Spinal cord (tissue), 10 donors: Measurements from ENCODE around the gene SHISA9. TPM values are rescaled to one million over a fixed set of nuclear protein-coding genes. Genes with fewer than 3 reads are reported as not detected.
A peak's percentile ranks its signal among the peaks of the same experiment; 100 is the strongest.
"Not testable (repeated sequence)": the region's sequence is repeated elsewhere in the genome, so short reads cannot be mapped to it uniquely, and the experiment has no call there.

ENCODE experiments used
- DNase-seq, 6 donors: peaks; one replicate each; pipeline versions ENCODE4 v3.0.0 to v3.0.0-alpha.2; 2013 to 2015; ENCODE audit warnings: low spot score in 6 of 6, low read depth in 4 of 6
- H3K27ac ChIP-seq: one replicate; pipeline ENCODE4 v1.5.1; 2013; ENCODE audit warnings: low read depth, low read length, control low read depth
- H3K27me3 ChIP-seq: one replicate; pipeline ENCODE4 v1.6.1; 2013; ENCODE audit warnings: low read length; ENCODE audit not compliant: control insufficient read depth, insufficient read depth
- H3K36me3 ChIP-seq: one replicate; pipeline ENCODE4 v1.6.1; 2013; ENCODE audit warnings: low read length; ENCODE audit not compliant: control insufficient read depth, insufficient read depth
- H3K4me1 ChIP-seq: one replicate; pipeline ENCODE4 v1.6.1; 2013; ENCODE audit warnings: low read length; ENCODE audit not compliant: control insufficient read depth, insufficient read depth
- H3K4me3 ChIP-seq: one replicate; pipeline ENCODE4 v1.5.1; 2013; ENCODE audit warnings: low read depth, low read length, control low read depth
- H3K9me3 ChIP-seq: one replicate; pipeline ENCODE4 v1.6.1; 2013; ENCODE audit warnings: low read length; ENCODE audit not compliant: control insufficient read depth, insufficient read depth
- WGBS: methylation state at CpG from one replicate; pipeline ENCODE4 v1.1.5; 2013; ENCODE audit warnings: missing lambda C conversion rate; ENCODE audit not compliant: insufficient coverage; 5-methylcytosine and 5-hydroxymethylcytosine counted together
- long read RNA-seq, 4 donors: transcript quantifications; one replicate each; lab custom pipeline, GENCODE V29; 2026
- polyA plus RNA-seq, 2 donors: library from polyadenylated mRNA; unstranded; fragments of 120-200 nt; gene quantifications; one replicate each; pipeline ENCODE4 v1.2.1, GENCODE V29; 2013; ENCODE audit not compliant: insufficient read length in 2 of 2
- total RNA-seq, 2 donors: library from RNA; depleted of rRNA in 1 of 2; stranded (reverse); fragments of 120-200 nt in 1 of 2; fragments of >200 nt in 1 of 2; gene quantifications; one replicate each; pipeline versions ENCODE4 v1.2.3 to v1.2.4, GENCODE V29; 2013 to 2014
- donor health status: healthy.

SHISA9 gene
- total RNA-seq (1 to 10 TPM; 6.2 to 9.5 TPM), polyA plus RNA-seq (10 to 100 TPM; 20.0 to 23.3 TPM)
- long read RNA-seq, donor 1, full-length matches to known transcripts, result 8 of 8 reads
- long read RNA-seq, donor 1, partial matches to known transcripts, result 0 of 8 reads
- long read RNA-seq, donor 1, other reads (novel, unspliced or antisense), result 0 of 8 reads
- long read RNA-seq, donor 2, partial matches to known transcripts, result 0 of 1 reads
- long read RNA-seq, donor 2, other reads (novel, unspliced or antisense), result 0 of 1 reads
- long read RNA-seq, donor 3, full-length matches to known transcripts, result 6 of 6 reads
- long read RNA-seq, donor 3, partial matches to known transcripts, result 0 of 6 reads
- long read RNA-seq, donor 3, other reads (novel, unspliced or antisense), result 0 of 6 reads
- long read RNA-seq, donor 4, result 0 reads

DNA sequence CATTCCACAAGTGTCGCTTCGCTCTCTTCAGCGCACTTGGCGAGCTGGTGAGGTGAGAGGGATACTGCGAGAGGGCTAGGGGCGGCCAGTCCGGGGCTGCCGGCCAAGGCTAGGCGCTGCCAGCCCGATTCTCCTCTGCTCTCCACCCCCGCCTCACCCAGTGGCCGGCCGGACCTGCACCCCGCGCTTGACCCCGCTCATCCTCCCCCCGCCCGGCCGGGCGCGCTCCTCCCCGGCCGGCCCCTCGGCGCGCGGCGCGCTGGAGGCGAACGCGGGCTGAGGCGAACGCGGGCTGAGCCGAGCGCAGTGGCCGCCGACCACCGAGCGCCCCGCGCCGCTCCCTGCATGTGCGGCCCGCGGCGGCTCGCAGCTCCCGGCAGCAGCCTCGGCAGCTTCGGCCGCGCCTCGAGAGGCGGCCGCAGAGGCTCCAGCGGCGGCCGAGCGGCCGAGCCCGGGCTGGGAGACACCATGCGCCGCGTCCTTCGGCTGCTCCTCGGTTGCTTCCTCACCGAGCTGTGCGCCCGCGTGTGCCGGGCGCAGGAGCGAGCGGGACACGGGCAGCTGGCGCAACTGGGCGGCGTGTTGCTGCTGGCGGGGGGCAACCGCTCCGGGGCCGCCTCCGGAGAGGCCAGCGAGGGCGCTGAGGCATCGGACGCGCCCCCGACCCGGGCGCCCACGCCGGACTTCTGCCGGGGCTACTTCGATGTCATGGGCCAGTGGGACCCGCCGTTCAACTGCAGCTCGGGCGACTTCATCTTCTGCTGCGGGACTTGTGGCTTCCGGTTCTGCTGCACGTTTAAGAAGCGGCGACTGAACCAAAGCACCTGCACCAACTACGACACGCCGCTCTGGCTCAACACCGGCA is at the start of gene SHISA9:
Gene SHISA9, plus strand, starts transcription at position 2 of the 865 bp plus-strand sequence.
- under 1% methylated on average over 106 of the region's 110 CpGs for WGBS
- peak in 2 of 6 donors; percentile 51 to 60 for DNase-seq
- Histone ChIP-seq H3K9me3 (no peaks in the 10 kb centered on the region), H3K4me3 (peak within 1 kb of the TSS; percentile 59), H3K4me1 (peaks cover 35% of the 10 kb centered on the region), H3K27me3 (peaks cover 29% of the 10 kb centered on the region), H3K27ac (peak within 1 kb of the TSS; percentile 21), H3K36me3 (no peaks in the 10 kb centered on the region)

DNA sequence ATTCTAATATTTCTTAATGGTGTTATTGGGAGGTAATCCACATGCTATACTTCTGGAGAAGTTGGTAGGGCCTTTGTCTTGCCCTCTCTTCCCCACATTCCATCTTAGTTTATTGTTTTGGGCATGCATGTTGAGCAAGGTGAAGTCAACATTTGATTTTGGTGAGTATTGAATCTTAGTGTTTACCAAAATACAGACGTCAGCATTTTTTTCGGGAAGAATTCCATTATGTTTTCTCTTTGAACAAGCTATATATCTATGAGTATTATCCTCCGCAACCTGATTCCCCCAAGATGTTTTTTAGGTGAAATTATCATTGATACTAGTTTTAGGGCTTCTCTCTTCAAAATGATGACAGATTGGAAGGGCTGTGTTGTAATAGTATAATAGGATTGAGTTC is 47.4 kb upstream of the SHISA9 start:
- Histone ChIP-seq H3K4me1 (no peaks in the 10 kb centered on the region), H3K27ac (no peak overlapping the region), H3K9me3 (no peaks in the 10 kb centered on the region), H3K36me3 (no peaks in the 10 kb centered on the region), H3K27me3 (no peaks in the 10 kb centered on the region), H3K4me3 (no peak overlapping the region)
- no peak for DNase-seq
- WGBS, result no CpG with 5 or more reads among the region's 3 CpGs

DNA sequence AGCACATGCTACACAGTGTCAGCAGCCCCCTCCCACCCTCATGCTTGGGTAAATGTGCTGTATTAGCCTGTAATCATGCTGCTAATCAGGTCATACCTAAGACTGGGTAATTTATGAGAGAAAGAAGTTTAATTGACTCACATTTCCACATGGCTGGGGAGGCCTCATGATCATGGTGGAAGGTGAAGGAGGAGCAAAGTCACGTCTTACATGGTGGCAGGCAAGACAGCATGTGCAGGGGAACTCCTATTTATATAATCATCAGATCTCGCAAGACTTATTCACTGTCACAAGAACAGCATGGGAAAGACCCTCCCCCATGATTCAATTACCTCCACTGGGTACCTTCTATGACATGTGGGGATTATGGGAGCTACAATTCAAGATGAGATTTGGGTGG is 44.0 kb upstream of the SHISA9 start:
- no CpG with 5 or more reads among the region's 2 CpGs for whole genome bisulfite sequencing
- H3K36me3 ChIP-seq, DNase-seq, H3K4me3 ChIP-seq, H3K4me1 ChIP-seq, H3K9me3 ChIP-seq, H3K27me3 ChIP-seq, H3K27ac ChIP-seq: not testable (repeated sequence)

GRCh38 chr16:12862327-12862726 is 39.1 kb upstream of the SHISA9 start:
- Histone ChIP-seq H3K4me1 (peaks cover 2% of the 10 kb centered on the region), H3K27ac (no peak overlapping the region), H3K27me3 (no peaks in the 10 kb centered on the region), H3K4me3 (no peak overlapping the region), H3K9me3 (no peaks in the 10 kb centered on the region), H3K36me3 (no peaks in the 10 kb centered on the region)
- no peak for DNase-seq
- WGBS, result 89% methylated on average over 16 of the region's 22 CpGs

- Histone ChIP-seq H3K36me3 (no peaks in the 10 kb centered on the region), H3K4me1 (peaks cover 2% of the 10 kb centered on the region), H3K9me3 (no peaks in the 10 kb centered on the region), H3K4me3 (no peak overlapping the region), H3K27me3 (no peaks in the 10 kb centered on the region), H3K27ac (no peak overlapping the region)
- peak in 2 of 6 donors; percentile 12 to 87 for DNase-seq
- WGBS, result no CpG with 5 or more reads among the region's 5 CpGs
These were observed 38.5 kb upstream of the SHISA9 start for GRCh38 chr16:12862941-12863340.

- no peak overlapping the region for H3K4me3 ChIP-seq
- 63% methylated on average over 2 of the region's 3 CpGs for WGBS
- peaks cover 2% of the 10 kb centered on the region for H3K4me1 ChIP-seq
- H3K27ac ChIP-seq, result no peak overlapping the region
- H3K9me3 ChIP-seq, result no peaks in the 10 kb centered on the region
- H3K36me3 ChIP-seq, result no peaks in the 10 kb centered on the region
- no peaks in the 10 kb centered on the region for H3K27me3 ChIP-seq
- peak in 1 of 6 donors; percentile 64 for DNase-seq
These were observed 34.3 kb upstream of the SHISA9 start for GRCh38 chr16:12866981-12867551.

- H3K27me3 ChIP-seq, result no peaks in the 10 kb centered on the region
- H3K36me3 ChIP-seq, result no peaks in the 10 kb centered on the region
- WGBS, result 72% methylated on average over 3 of the region's 3 CpGs
- H3K4me3 ChIP-seq, result no peak overlapping the region
- DNase-seq, result peak in 1 of 6 donors; percentile 37
- H3K9me3 ChIP-seq, result no peaks in the 10 kb centered on the region
- H3K27ac ChIP-seq, result no peak overlapping the region
- H3K4me1 ChIP-seq, result no peaks in the 10 kb centered on the region
These were observed 33.2 kb upstream of the SHISA9 start for GRCh38 chr16:12868169-12868568.

- no peaks in the 10 kb centered on the region for H3K9me3 ChIP-seq
These were observed 32.6 kb upstream of the SHISA9 start for GRCh38 chr16:12868788-12869187.

DNA sequence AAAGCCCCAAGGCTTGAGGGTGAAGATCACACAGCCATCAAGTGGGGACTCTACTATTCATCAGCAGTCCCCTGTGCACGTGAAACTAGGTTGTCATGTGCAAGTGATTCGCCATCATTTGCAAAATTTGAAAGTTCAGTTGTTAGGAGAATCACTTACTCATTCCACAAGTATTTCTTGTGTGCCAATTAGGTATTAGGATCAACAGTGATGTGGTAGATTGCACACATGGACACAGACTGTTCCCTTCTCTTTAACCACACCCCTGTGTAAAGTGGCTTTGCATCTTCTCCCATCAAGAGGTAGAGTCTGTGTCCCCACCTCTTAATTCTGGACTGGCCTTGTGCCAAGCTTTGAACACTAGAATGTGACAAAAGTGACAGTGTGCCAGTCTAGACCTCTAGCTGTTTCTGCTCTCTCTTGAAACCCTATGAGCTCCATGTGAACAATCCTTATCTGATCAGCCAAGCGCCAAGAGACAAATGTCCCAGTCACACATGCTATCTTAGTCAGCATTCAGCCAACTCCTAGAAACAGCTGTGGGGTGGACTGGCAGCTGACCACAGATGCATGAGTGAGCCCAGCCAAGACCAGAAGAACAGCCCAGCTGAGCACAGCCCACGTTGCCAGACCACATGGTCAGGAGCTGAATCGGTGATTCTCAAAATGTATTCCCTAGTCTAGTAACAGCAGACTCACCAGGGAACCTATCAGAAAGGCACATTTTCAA is 31.5 kb upstream of the SHISA9 start:
- Histone ChIP-seq H3K9me3 (no peaks in the 10 kb centered on the region), H3K36me3 (no peaks in the 10 kb centered on the region), H3K27me3 (no peaks in the 10 kb centered on the region), H3K4me1 (no peaks in the 10 kb centered on the region), H3K4me3 (no peak overlapping the region), H3K27ac (no peak overlapping the region)
- 81% methylated on average over 3 of the region's 5 CpGs for WGBS
- no peak for DNase-seq

More at GRCh38 chr16:12868788-12869187, 32.6 kb upstream of the SHISA9 start:
- 84% methylated on average over 5 of the region's 8 CpGs for WGBS
- Histone ChIP-seq H3K27ac (no peak overlapping the region), H3K27me3 (no peaks in the 10 kb centered on the region), H3K4me1 (no peaks in the 10 kb centered on the region), H3K36me3 (no peaks in the 10 kb centered on the region), H3K4me3 (no peak overlapping the region)
- no peak for DNase-seq
